K562 (cell line): ENCODE data around the gene TRNAU1AP. TPM values are rescaled to one million over a fixed set of nuclear protein-coding genes. Genes with fewer than 3 reads are reported as not detected.

ENCODE experiments used
- ARID3A ChIP-seq: IDR thresholded peaks from 2 replicates; pipeline ENCODE4 v1.6.1; 2012; ENCODE audit warnings: low read depth, low read length, improper control_type of control experiment, borderline replicate concordance
- ARNT ChIP-seq, 2 experiments: fragments of 450-650 bp; IDR thresholded peaks; 2 replicates each; pipeline ENCODE4 v1.6.1; 2016; ENCODE audit warnings: mild to moderate bottlenecking in 1 of 2
- MBD1 ChIP-seq: fragments of 250-450 bp; sonication (Bioruptor Pico); IDR thresholded peaks from 2 replicates; pipeline ENCODE4 v1.8.0; 2022; ENCODE audit warnings: inconsistent platforms
- MTA2 ChIP-seq: fragments of 450-650 bp; IDR thresholded peaks from 2 replicates; pipeline ENCODE4 v1.6.1; 2016; ENCODE audit warnings: low read depth
- POLR2AphosphoS2 ChIP-seq: IDR thresholded peaks from 2 replicates; pipeline ENCODE4 v1.6.1; 2012; ENCODE audit warnings: low read length, improper control_type of control experiment
- SAFB ChIP-seq: fragments of 200-400 bp; formaldehyde crosslinking; IDR thresholded peaks from 2 replicates; pipeline ENCODE4 v1.6.1; 2017; ENCODE audit warnings: low read depth, low read length, borderline replicate concordance
- SRSF1 ChIP-seq: fragments of 200-400 bp; formaldehyde crosslinking; IDR thresholded peaks from 2 replicates; pipeline ENCODE4 v1.6.1; 2017; ENCODE audit warnings: mild to moderate bottlenecking, low read depth, low read length, moderate library complexity
- ZBTB40 ChIP-seq, 2 experiments: fragments of 450-650 bp in 1 of 2; sonication (generic) in 1 of 2; formaldehyde crosslinking in 1 of 2; IDR thresholded peaks; 2 replicates each; pipeline versions ENCODE4 v1.7.1 to v1.9.0; 2016 to 2022; ENCODE audit warnings: inconsistent platforms in 1 of 2, mild to moderate bottlenecking in 1 of 2, missing genetic modification reagents in 1 of 2
- ZBTB9 ChIP-seq: fragments of 450-650 bp; formaldehyde crosslinking; IDR thresholded peaks from 2 replicates; pipeline ENCODE4 v1.4.0; 2020; ENCODE audit warnings: mild to moderate bottlenecking, moderate library complexity
- ZNF584 ChIP-seq: fragments of 200-800 bp; sonication (Bioruptor generic); IDR thresholded peaks from 2 replicates; pipeline ENCODE4 v1.6.1; 2016; ENCODE audit warnings: low read depth, mild to moderate bottlenecking, missing genetic modification characterization, missing compliant biosample characterization
- polyA plus RNA-seq, 8 experiments: library from polyadenylated mRNA; depleted of rRNA in 4 of 8; stranded (reverse) in 5 of 8; unstranded in 3 of 8; fragments of >200 nt; fragmentation: Nextera tagmentation in 2 of 8; fragmentation: Illumina TruSeq in 1 of 8; extraction: Ambion mirVana in 2 of 8; extraction: Trizol in 1 of 8; gene quantifications; 2 replicates each; pipeline versions ENCODE4 v1.2.1 to v1.2.3, GENCODE V29; 2011 to 2014; ENCODE audit warnings: inconsistent platforms in 1 of 8, missing spikeins in 1 of 8
- total RNA-seq, 7 experiments: library from RNA; depleted of rRNA in 6 of 7; stranded (reverse); fragments of >200 nt in 6 of 7; fragmentation: Illumina TruSeq in 2 of 7; extraction: Trizol in 2 of 7; gene quantifications; 2 replicates each; pipeline versions ENCODE4 v1.2.1 to v1.2.3, GENCODE V29; 2011 to 2021; ENCODE audit warnings: low replicate concordance in 1 of 7

Gene TRNAU1AP
- total and polyA plus RNA-seq, 9 of the 15 experiments (the other 6 are each of a cell fraction or from before 2014, with no cell fraction given): 34.9 to 110 (median 46.3) TPM

- TF ChIP-seq ZBTB40 (IDR thresholded peaks at IDR 0.05) (no peak), ZBTB40 (CRISPR knock-in tag; IDR thresholded peaks at IDR 0.05) (no peak), SRSF1 (no peak), ARID3A (no peak), MTA2 (no peak), SAFB (no peak), ARNT (IDR thresholded peaks at IDR 0.05) (peak in 1 of 2 experiments; percentile 15; a peak in 2 of 4 replicates), MBD1 (CRISPR knock-in tag) (no peak), ZNF584 (CRISPR knock-in tag) (0 out of 2 replicates have a peak, but pooled peaks have one; percentile 2), POLR2AphosphoS2 (no peak), ZBTB9 (CRISPR knock-in tag) (no peak)
Observed at GRCh38 chr1:28582248-28582615, 29.3 kb downstream of the TRNAU1AP start (continued).
